Ecto neural progenitor cell (in vitro differentiated cells): ENCODE measurements around the gene CNOT11.
"Not testable (repeated sequence)": the region's sequence is repeated elsewhere in the genome, so short reads cannot be mapped to it uniquely, and the experiment has no call there.

Source experiments
- DNase-seq: peaks from one replicate; pipeline ENCODE4 v3.0.0-alpha.2; 2018; ENCODE audit warnings: low spot score

The CNOT11 gene

GRCh38 chr2:101252408-101253012 lies at the start of gene CNOT11:
CNOT11 (plus strand) TSS chr2:101252886; CDS start chr2:101252965, 79 bp downstream.
- peak; percentile 99 for DNase-seq

- DNase-seq, result no peak
These were observed 48.1 kb upstream of the CNOT11 start for GRCh38 chr2:101204400-101205115.

GRCh38 chr2:101205521-101206479 lies 46.9 kb upstream of the CNOT11 start:
- DNase-seq, result peak; percentile 53

DNA sequence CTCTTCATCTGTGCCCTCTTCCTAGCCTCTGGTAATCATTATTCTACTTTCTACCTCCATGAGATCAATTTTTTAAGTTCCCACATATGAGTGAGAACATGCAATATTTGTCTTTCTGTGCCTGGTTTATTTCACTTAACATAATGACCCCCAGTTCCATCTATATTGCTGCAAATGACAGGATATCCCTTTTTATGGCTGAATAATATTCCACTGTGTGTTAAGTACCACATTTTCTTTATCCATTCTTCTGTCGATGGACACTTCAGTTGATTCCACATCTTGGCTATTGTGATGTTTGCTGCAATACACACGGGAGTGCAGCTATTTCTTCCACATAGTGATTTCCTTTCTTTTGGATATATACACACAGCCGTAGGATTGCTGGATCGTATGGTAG lies 43.9 kb upstream of the CNOT11 start:
- DNase-seq, result no peak

GRCh38 chr2:101219246-101219645 lies 33.4 kb upstream of the CNOT11 start:
- no peak for DNase-seq

GRCh38 chr2:101220091-101220490 lies 32.6 kb upstream of the CNOT11 start:
- not testable (repeated sequence) for DNase-seq

- no peak for DNase-seq
These were observed 28.9 kb upstream of the CNOT11 start for GRCh38 chr2:101223814-101224231.

DNA sequence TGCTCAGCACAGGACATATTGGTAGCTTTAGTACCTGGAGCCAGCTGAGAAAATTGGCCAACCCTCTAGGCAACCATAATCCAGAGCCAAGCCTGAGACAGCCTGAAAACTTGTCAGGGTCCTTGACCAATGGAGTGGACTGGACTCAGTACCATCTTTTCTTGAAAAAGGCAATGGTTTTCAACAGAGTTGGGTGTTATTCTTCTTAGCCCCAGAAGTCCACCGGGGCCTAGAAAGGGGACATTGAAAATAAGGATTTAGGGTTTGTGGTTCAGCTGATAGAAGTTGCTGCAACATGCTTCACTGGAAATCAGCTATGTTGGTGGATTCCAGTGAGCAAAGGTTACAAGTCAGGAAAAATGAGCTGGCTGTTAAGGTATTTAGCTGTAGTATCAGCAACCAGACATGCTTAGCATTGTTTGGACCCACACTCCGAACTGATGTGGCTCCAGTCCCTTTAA lies 22.1 kb upstream of the CNOT11 start:
- no peak for DNase-seq

DNA sequence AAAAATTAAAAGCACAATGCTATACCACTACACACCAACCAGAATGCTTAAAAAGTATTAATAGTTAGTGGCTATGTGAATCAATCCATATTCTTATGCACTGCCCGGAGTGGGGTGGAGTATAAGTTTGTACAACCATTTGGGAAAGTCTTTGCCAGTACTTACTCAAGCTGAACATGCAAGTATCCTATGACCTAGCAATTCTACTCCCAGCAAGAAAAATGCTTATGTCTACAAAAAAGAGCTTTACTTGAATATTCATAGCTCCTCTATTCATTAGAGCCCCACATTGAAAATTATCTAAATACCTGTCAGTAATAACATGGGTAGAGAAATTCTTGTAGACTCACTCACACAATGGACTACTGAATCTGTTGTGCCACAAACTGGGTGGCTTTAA lies 21.4 kb upstream of the CNOT11 start:
- no peak for DNase-seq

- DNase-seq, result no peak
These were observed 20.6 kb upstream of the CNOT11 start for GRCh38 chr2:101231937-101232730.

GRCh38 chr2:101232770-101233169 lies 19.9 kb upstream of the CNOT11 start:
- DNase-seq, result no peak

DNA sequence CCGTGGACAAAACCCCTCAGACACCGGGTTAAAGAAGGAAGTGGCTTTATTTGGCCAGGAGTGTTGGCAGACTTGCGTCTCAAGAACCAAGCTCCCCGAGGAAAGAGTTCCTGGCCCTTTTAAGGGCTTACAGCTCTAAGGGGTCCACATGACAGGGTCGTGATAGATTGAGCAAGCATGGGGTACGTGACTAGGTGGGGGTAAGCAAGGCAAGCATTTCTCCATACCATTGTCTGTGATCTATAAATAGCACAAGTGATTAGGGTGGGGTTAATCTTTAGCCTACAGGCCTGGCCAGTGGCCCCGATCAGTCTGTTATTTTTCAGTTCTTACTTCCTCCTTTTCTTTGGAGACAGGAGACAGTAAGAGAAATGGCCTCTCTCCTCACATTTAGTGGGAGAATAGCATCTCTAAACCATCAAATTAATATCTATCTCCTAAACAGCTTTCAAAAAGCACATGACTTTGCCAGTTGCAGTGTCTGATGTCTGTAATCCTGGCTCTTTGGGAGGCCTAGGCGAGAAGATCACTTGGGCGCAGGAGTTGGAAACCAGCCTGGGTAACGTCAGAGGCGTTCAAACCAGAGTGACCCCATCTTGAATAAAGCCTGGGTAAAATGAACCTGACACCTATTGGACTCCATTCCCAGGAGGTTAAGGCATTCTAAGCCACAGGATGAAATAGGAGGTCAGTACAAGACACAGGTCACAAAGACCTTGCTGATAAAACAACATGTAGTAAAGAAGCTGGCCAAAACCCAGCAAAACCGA lies 18.3 kb upstream of the CNOT11 start:
- no peak for DNase-seq

- not testable (repeated sequence) for DNase-seq
These were observed 16.7 kb upstream of the CNOT11 start for GRCh38 chr2:101235956-101236355.

- not testable (repeated sequence) for DNase-seq
These were observed 14.7 kb upstream of the CNOT11 start for GRCh38 chr2:101237944-101238343.

DNA sequence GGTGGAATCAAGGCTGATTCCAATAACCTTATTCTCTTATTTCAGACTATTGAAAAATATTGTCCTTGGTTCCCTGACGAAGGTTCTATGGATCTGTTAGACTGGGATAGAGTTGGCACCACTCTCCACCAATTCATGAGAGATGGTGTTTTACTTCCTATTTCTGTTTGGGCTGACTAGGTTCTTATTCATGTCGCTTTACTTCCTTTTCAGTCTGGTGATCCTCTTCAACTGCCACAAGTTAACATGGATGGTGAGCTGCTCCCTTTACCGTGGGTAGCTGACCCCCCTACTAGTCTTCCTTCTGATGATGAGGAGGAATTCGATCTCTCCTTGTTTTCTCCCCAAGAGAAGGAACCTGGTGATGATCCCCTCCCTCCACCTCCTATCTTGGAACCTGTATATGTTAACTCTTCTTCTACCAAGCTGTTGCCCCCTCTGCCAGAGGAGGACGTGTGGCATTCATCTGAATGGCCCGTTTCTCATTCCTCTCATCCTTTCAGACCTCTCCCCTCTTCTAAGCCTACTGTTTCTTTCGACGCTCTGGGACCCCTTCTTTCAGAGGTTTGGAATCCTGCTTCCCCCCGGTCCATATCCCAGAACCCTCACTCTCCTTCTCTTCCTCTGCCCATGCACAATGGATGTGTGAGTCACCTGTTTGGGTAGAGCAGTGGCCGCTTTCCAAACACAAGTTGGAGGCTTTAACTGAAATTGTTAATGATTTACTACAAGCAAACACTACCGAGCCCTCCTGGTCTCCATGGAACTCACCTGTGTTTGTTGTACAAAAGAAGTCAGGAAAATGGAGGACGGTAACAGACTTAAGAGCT lies 13.5 kb upstream of the CNOT11 start:
- no peak for DNase-seq

GRCh38 chr2:101239760-101240118 lies 12.9 kb upstream of the CNOT11 start:
- DNase-seq, result not testable (repeated sequence)

GRCh38 chr2:101240694-101241093 lies 12.0 kb upstream of the CNOT11 start:
- DNase-seq, result not testable (repeated sequence)

- DNase-seq, result no peak
These were observed 11.5 kb upstream of the CNOT11 start for GRCh38 chr2:101241158-101241557.

- DNase-seq, result not testable (repeated sequence)
These were observed 8.3 kb upstream of the CNOT11 start for GRCh38 chr2:101244373-101244772.

- not testable (repeated sequence) for DNase-seq
These were observed 7.8 kb upstream of the CNOT11 start for GRCh38 chr2:101244899-101245298.
